Measurements from ENCODE around the gene PTPRG. TPM values are rescaled to one million over a fixed set of nuclear protein-coding genes. Genes with fewer than 3 reads are reported as not detected.

The PTPRG gene
- total and polyA plus RNA-seq, 10 of the 15 experiments (the other 5 are each of a cell fraction or from before 2014, with no cell fraction given): 0.29 to 20.7 (median 1.4) TPM

DNA sequence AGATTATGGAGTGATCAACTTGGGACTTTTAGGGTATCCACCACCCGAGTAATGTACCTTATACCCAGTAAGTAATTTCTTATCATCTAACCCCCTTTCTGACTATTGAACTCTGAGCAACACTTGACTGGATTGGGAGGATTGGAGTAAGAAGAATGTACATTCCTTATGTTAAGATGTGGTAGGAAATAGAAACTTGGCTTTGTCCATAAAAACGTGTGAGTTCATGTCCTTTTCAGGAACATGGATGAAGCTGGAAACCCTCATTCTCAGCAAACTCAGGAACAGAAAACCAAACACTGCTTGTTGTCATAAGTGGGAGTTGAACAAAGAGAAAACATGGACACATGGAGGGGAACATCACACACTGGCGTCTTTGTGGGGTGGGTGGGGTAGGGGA is 112.3 kb downstream of the PTPRG start:
- no peaks in the 10 kb centered on the region for H3K27me3 ChIP-seq (replicated peaks in 1 of 2; ENCODE audit: control insufficient read depth in 2 of 2, insufficient read depth in 2 of 2, low read length in 1 of 2)
- TF ChIP-seq NFXL1 (IDR thresholded peaks at IDR 0.05; ENCODE audit: borderline replicate concordance) (no peak), MTA2 (IDR thresholded peaks at IDR 0.05; ENCODE audit: low read depth) (no peak), BMI1 (IDR thresholded peaks at IDR 0.05; ENCODE audit: borderline replicate concordance) (no peak), CBFB (IDR thresholded peaks at IDR 0.05; ENCODE audit: low read depth) (no peak), TBL1XR1 (IDR thresholded peaks at IDR 0.05; ENCODE audit: low read depth, low read length) (no peak), SMAD5 (IDR thresholded peaks at IDR 0.05; ENCODE audit: low read depth) (no peak), RAD51 (IDR thresholded peaks at IDR 0.05) (no peak), KDM1A (IDR thresholded peaks at IDR 0.05; ENCODE audit: borderline replicate concordance) (no peak), NFYA (IDR thresholded peaks at IDR 0.05; ENCODE audit: borderline replicate concordance, low read depth, low read length) (no peak), POLR2A (IDR thresholded peaks at IDR 0.05; ENCODE audit: low read depth, low read length) (no peak), ETV6 (conservative IDR thresholded peaks at IDR 0.05 in 1 of 2, IDR thresholded peaks at IDR 0.05 in 1 of 2; ENCODE audit: borderline replicate concordance in 1 of 2, low read depth in 1 of 2) (no peak)
- TF ChIP-seq, protein P1, sequence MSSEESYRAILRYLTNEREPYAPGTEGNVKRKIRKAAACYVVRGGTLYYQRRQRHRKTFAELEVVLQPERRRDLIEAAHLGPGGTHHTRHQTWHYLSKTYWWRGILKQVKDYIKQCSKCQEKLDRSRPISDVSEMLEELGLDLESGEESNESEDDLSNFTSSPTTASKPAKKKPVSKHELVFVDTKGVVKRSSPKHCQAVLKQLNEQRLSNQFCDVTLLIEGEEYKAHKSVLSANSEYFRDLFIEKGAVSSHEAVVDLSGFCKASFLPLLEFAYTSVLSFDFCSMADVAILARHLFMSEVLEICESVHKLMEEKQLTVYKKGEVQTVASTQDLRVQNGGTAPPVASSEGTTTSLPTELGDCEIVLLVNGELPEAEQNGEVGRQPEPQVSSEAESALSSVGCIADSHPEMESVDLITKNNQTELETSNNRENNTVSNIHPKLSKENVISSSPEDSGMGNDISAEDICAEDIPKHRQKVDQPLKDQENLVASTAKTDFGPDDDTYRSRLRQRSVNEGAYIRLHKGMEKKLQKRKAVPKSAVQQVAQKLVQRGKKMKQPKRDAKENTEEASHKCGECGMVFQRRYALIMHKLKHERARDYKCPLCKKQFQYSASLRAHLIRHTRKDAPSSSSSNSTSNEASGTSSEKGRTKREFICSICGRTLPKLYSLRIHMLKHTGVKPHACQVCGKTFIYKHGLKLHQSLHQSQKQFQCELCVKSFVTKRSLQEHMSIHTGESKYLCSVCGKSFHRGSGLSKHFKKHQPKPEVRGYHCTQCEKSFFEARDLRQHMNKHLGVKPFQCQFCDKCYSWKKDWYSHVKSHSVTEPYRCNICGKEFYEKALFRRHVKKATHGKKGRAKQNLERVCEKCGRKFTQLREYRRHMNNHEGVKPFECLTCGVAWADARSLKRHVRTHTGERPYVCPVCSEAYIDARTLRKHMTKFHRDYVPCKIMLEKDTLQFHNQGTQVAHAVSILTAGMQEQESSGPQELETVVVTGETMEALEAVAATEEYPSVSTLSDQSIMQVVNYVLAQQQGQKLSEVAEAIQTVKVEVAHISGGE (CRISPR knock-in tag; IDR thresholded peaks at IDR 0.05): no peak
- TF ChIP-seq, protein P2, sequence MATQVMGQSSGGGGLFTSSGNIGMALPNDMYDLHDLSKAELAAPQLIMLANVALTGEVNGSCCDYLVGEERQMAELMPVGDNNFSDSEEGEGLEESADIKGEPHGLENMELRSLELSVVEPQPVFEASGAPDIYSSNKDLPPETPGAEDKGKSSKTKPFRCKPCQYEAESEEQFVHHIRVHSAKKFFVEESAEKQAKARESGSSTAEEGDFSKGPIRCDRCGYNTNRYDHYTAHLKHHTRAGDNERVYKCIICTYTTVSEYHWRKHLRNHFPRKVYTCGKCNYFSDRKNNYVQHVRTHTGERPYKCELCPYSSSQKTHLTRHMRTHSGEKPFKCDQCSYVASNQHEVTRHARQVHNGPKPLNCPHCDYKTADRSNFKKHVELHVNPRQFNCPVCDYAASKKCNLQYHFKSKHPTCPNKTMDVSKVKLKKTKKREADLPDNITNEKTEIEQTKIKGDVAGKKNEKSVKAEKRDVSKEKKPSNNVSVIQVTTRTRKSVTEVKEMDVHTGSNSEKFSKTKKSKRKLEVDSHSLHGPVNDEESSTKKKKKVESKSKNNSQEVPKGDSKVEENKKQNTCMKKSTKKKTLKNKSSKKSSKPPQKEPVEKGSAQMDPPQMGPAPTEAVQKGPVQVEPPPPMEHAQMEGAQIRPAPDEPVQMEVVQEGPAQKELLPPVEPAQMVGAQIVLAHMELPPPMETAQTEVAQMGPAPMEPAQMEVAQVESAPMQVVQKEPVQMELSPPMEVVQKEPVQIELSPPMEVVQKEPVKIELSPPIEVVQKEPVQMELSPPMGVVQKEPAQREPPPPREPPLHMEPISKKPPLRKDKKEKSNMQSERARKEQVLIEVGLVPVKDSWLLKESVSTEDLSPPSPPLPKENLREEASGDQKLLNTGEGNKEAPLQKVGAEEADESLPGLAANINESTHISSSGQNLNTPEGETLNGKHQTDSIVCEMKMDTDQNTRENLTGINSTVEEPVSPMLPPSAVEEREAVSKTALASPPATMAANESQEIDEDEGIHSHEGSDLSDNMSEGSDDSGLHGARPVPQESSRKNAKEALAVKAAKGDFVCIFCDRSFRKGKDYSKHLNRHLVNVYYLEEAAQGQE (IDR thresholded peaks at IDR 0.05; ENCODE audit: low read depth, low read length): no peak
- no peak overlapping the region for H3K4me2 ChIP-seq (ENCODE audit: control insufficient read depth, insufficient read depth)
- CTCF ChIA-PET: interaction anchor here (1.3 kb wide), 1 partner anchor 109 kb away, joined by 4 read pairs; no protein-coding TSS in a partner anchor
- RAD21 ChIA-PET (ENCODE audit: unreplicated experiment): no interaction called here
- in situ Hi-C loops (cut with MboI) (no loop called here), intact Hi-C loops (cut with micrococcal nuclease; ENCODE audit: unreplicated experiment) (no loop called here)
- SMC1A ChIA-PET (ENCODE audit: uncharacterized antibody, unreplicated experiment): interaction anchor here (1.0 to 1.3 kb wide), 4 partner anchors 9 to 125 kb away, joined by 3 read pairs; no protein-coding TSS in a partner anchor
- no peaks in the 10 kb centered on the region for H3K4me1 ChIP-seq (ENCODE audit: control insufficient read depth, insufficient read depth, low read length)
- no peaks in the 10 kb centered on the region for H3K36me3 ChIP-seq (ENCODE audit: control insufficient read depth in 2 of 2, insufficient read depth in 2 of 2, low read length in 1 of 2)
- 13% methylated on average over 3 of the region's 3 CpGs for WGBS (ENCODE audit: insufficient coverage, insufficient replicate concordance, low lambda C conversion rate, missing lambda C conversion rate)
- H3K9me3 ChIP-seq (replicated peaks; ENCODE audit: control insufficient read depth, insufficient read depth, low read length): no peaks in the 10 kb centered on the region
- FAIRE-seq (no peak), ATAC-seq (no peak), DNase-seq (ENCODE audit: low read depth, low spot score) (no peak)
- H3K9ac ChIP-seq (ENCODE audit: control insufficient read depth, insufficient read depth, low read length): no peak overlapping the region
- H4K20me1 ChIP-seq (ENCODE audit: control insufficient read depth, insufficient read depth): no peaks in the 10 kb centered on the region
- H3K79me2 ChIP-seq (ENCODE audit: control insufficient read depth, insufficient read depth, low read length): no peaks in the 10 kb centered on the region
- no TSS peak for BruUV-seq (replicated peaks)
- POLR2A ChIA-PET: interaction anchor here (0.6 kb wide), 1 partner anchor 14 kb away, joined by 3 read pairs; no protein-coding TSS in a partner anchor
- no peak overlapping the region for H2AFZ ChIP-seq (ENCODE audit: control insufficient read depth, low read depth, low read length)
- H3K4me3 ChIP-seq: no peak overlapping the region
- no peak overlapping the region for H3K27ac ChIP-seq (ENCODE audit: control insufficient read depth, insufficient read depth)
